NB4 (cell line): ENCODE results near the gene ADRM1.

Experiments used
- POLR2A ChIP-seq: IDR thresholded peaks from 2 replicates; pipeline ENCODE4 v1.6.1; 2011; ENCODE audit warnings: mild to moderate bottlenecking; ENCODE audit not compliant: insufficient read length; ENCODE audit errors: extremely low read depth
- TF ChIP-seq, protein P1 (sequence below): IDR thresholded peaks from one replicate; pipeline ENCODE4 v1.5.1; 2012; ENCODE audit warnings: low read depth, low read length
- TF ChIP-seq, protein P2 (sequence below): IDR thresholded peaks from 2 replicates; pipeline ENCODE4 v1.6.1; 2011; ENCODE audit warnings: low read depth, low read length

DNA sequence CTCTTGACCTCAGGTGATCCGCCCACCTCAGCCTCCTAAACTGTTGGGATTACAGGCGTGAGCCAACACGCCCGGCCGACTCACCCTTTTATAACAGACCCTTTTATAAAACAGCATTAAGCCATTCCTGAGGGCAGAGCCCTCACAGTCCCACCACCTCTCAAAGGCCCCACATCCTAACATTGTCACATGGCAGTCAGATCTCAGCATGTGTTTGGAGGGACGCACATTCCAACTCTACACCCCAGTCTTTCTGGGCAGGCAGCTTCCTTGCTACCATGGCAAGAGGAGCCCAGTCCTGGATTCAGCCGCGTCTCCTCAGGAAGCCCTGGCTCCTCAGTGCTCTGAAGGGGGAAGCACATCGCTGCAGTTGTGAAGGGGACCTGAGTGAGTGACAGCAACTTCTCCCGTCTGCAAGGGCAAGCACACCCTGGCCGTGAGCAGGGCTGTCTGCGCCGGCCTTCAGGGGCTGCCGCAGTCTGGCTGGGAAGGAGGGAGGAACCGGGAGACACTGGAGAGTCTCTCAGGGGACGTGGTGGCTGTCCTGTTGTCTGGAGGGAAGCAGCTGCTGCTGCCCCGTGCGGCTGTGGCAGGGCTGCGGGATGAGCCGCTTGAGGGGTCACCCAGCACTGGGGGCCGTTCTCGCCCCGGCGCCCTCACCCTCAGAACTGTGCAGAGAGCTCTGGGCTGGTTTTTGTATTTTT is 48.6 kb upstream of the ADRM1 start:
- TF ChIP-seq, protein P1, sequence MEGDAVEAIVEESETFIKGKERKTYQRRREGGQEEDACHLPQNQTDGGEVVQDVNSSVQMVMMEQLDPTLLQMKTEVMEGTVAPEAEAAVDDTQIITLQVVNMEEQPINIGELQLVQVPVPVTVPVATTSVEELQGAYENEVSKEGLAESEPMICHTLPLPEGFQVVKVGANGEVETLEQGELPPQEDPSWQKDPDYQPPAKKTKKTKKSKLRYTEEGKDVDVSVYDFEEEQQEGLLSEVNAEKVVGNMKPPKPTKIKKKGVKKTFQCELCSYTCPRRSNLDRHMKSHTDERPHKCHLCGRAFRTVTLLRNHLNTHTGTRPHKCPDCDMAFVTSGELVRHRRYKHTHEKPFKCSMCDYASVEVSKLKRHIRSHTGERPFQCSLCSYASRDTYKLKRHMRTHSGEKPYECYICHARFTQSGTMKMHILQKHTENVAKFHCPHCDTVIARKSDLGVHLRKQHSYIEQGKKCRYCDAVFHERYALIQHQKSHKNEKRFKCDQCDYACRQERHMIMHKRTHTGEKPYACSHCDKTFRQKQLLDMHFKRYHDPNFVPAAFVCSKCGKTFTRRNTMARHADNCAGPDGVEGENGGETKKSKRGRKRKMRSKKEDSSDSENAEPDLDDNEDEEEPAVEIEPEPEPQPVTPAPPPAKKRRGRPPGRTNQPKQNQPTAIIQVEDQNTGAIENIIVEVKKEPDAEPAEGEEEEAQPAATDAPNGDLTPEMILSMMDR: no peak
- TF ChIP-seq POLR2A: no peak
- TF ChIP-seq, protein P2, sequence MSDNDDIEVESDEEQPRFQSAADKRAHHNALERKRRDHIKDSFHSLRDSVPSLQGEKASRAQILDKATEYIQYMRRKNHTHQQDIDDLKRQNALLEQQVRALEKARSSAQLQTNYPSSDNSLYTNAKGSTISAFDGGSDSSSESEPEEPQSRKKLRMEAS: no peak
